GM12892 (cell line): ENCODE data around the gene ZNF428. TPM values are rescaled to one million over a fixed set of nuclear protein-coding genes. Genes with fewer than 3 reads are reported as not detected.

Source experiments
- DNase-seq: peaks from one replicate; pipeline ENCODE4 v3.0.0; 2011; ENCODE audit not compliant: insufficient read length
- FAIRE-seq: peaks from 2 replicates; lab custom pipeline; 2011; peaks lifted over from hg19 to GRCh38; lab: Jason Lieb, UNC
- POLR2A ChIP-seq: IDR thresholded peaks from 2 replicates; pipeline ENCODE4 v1.6.1; 2011; ENCODE audit warnings: low read depth, low read length, control low read depth
- POLR2AphosphoS5 ChIP-seq: IDR thresholded peaks from 2 replicates; pipeline ENCODE4 v1.6.1; 2011; ENCODE audit warnings: low read depth, low read length, control low read depth
- TAF1 ChIP-seq: IDR thresholded peaks from 2 replicates; pipeline ENCODE4 v1.6.1; 2011; ENCODE audit warnings: low read depth, mild to moderate bottlenecking, control low read depth, low read length, borderline replicate concordance
- polyA plus RNA-seq: library from polyadenylated mRNA; unstranded; fragments of >200 nt; gene quantifications from one replicate; pipeline ENCODE4 v1.2.1, GENCODE V29; 2012; ENCODE audit warnings: missing spikeins, inconsistent platforms; ENCODE audit not compliant: missing spikeins

Gene ZNF428
- 15.3 TPM for polyA plus RNA-seq

GRCh38 chr19:43619262-43620060, at the start of gene ZNF428:
Gene ZNF428, minus strand, starts transcription at chr19:43619629. Its CDS starts 5,325 bp downstream, at chr19:43614304.
- TF ChIP-seq POLR2AphosphoS5 = peak; percentile 71; the same call in 1 of the 2 replicates
- TF ChIP-seq POLR2A = peak; percentile 88
- peak; percentile 65 for TF ChIP-seq TAF1
- DNase-seq (peak; percentile 93), FAIRE-seq (peak; percentile 98)

- peak; percentile 88 for DNase-seq
- FAIRE-seq = peak; percentile 89
- TF ChIP-seq TAF1 (no peak), POLR2A (no peak; the same call in 1 of the 2 replicates), POLR2AphosphoS5 (no peak)
These were observed 49.1 kb upstream of the ZNF428 start for GRCh38 chr19:43668406-43669109.

DNA sequence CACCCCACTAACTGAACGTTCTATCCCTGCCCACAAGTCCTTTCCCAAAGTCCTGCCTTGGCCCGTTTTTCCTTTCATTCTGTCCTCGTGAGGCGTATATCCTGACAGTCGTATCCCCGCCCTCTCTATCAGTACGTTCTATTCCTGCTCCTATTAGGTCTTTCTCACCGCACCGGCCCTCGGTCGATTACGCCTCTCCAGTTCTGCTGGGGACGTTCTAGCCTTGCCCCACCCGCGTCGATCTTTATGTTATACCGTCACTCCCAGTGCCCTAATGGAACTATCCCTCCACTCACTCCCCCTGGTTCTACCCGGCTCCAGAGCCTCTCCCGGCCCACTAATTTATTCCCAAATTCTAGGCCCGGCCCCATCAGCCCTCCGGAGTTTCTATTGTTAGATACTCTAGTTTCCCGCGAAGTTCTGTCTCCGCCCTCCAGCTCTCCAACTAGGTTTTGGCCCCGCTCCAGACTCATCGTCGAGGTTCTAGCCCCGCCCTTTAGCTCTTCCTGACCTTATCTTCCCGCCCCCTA, 48.5 kb upstream of the ZNF428 start:
- no peak for TF ChIP-seq POLR2A
- TF ChIP-seq POLR2AphosphoS5 = no peak
- no peak for TF ChIP-seq TAF1
- FAIRE-seq = no peak
- no peak for DNase-seq

- DNase-seq = no peak
- TF ChIP-seq TAF1 (no peak), POLR2AphosphoS5 (no peak), POLR2A (no peak)
- FAIRE-seq = no peak
These were observed 47.9 kb upstream of the ZNF428 start for GRCh38 chr19:43667126-43667875.

GRCh38 chr19:43664018-43664417, 44.6 kb upstream of the ZNF428 start:
- peak; percentile 53 for FAIRE-seq
- no peak for DNase-seq
- TF ChIP-seq POLR2A = no peak
- no peak for TF ChIP-seq TAF1
- no peak for TF ChIP-seq POLR2AphosphoS5

DNA sequence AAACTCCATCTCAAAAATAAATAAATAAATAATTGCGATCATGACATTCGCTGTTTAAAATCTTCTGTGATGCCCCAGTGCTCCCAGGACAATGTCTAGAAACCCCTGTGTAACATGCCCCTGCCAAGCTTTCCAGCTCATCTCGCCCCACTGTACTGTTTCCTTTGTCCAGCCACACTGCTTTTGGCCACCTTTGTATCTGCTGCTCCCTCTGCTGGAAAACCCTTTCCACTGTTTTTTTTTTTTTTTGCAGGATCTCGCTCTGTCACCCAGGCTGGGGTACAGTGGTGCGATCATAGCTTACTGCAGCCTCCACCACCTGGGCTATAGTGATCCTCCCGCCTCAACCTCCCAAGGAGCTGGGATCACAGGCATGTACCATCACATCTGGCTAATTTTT, 43.1 kb upstream of the ZNF428 start:
- TF ChIP-seq POLR2AphosphoS5 (no peak), TAF1 (no peak), POLR2A (no peak)
- FAIRE-seq (no peak), DNase-seq (no peak)

- DNase-seq = no peak
- TF ChIP-seq POLR2A = no peak
- no peak for TF ChIP-seq TAF1
- TF ChIP-seq POLR2AphosphoS5 = no peak
- FAIRE-seq = no peak
These were observed 41.5 kb upstream of the ZNF428 start for GRCh38 chr19:43660971-43661360.

DNA sequence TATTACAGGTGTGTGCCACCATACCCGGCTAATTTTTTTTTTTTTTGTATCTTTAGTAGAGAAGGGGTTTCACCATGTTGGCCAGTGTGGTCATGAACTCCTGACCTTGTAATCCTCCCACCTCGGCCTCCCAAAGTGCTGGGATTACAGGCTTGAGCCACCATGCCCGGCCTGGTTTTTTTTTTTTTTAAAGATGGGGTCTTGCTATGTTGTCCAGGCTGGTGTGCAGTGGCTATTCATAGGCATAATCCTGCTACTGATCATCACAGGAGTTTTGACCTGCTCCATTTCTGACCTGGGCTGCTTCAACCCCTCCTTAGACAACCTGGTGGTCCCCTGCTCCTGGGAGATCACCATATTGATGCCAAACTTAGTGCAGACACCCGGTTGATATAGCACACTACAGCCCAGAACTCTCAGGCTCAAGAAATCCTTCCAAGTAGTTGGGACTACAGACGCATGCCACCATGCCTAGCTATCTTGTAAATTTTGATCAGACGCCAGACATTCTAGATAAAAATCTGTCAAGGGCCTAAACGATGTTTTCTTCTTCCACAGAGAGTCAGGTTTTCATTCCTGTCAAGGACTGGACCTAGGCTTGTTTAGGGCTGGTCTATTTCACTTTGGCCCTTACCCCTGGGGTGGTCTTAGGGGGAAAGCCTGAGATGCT, 41.0 kb upstream of the ZNF428 start:
- FAIRE-seq = no peak
- TF ChIP-seq TAF1 (no peak), POLR2AphosphoS5 (no peak), POLR2A (no peak)
- no peak for DNase-seq

- TF ChIP-seq POLR2AphosphoS5 (no peak), TAF1 (no peak), POLR2A (no peak)
- FAIRE-seq = no peak
- no peak for DNase-seq
These were observed 39.1 kb upstream of the ZNF428 start for GRCh38 chr19:43658494-43658893.

DNA sequence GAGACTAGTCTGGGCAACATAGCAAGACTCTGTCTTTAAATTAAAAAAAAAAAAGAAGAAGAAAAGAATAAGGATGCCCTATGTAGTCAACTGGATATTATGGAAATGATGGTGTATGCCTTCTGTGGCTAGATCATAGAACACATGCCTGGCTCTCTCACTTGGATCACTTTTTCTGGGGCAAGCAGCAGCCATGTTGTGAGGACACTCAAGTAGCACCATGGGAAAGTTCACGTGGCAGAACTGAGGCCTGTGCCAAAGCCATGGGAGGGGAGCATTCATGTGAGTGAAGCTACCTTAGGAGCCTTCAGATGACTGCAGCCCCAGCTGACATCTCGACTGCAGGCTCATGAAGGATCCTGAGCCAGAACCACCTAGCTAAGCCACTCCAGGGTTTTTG, 38.6 kb upstream of the ZNF428 start:
- DNase-seq = no peak
- TF ChIP-seq POLR2A = no peak
- TF ChIP-seq POLR2AphosphoS5 = no peak
- TF ChIP-seq TAF1 = no peak

DNA sequence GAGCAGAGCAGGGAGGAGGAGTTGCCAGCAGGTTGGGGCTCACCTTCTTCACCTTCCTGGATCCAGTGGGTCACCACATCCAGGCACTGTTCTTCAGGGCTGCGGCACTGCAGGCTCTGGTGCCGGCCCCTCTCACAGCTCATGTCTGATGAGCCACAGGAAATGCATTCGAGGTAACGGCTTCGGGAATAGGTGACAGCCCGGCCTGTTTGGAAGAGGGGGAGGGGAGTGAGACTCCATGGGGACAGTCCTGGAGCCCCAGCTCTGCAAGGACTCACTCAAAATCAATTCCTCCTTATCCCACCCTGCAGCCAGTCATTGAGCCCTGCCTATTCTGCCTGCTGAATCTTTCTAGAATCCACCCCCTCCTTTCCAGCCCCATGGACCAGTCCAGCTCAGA, 37.0 kb upstream of the ZNF428 start:
- no peak for TF ChIP-seq POLR2A
- no peak for TF ChIP-seq TAF1
- no peak for TF ChIP-seq POLR2AphosphoS5

More for the DNA sequence above, 38.6 kb upstream of the ZNF428 start:
- FAIRE-seq = no peak

More for the DNA sequence above, 37.0 kb upstream of the ZNF428 start:
- DNase-seq (no peak), FAIRE-seq (no peak)
